ENCODE results near the gene USP6NL. TPM values are rescaled to one million over a fixed set of nuclear protein-coding genes. Genes with fewer than 3 reads are reported as not detected.

Gene USP6NL
- total RNA-seq, 1 donor from 2014 or later: 11.3 TPM

DNA sequence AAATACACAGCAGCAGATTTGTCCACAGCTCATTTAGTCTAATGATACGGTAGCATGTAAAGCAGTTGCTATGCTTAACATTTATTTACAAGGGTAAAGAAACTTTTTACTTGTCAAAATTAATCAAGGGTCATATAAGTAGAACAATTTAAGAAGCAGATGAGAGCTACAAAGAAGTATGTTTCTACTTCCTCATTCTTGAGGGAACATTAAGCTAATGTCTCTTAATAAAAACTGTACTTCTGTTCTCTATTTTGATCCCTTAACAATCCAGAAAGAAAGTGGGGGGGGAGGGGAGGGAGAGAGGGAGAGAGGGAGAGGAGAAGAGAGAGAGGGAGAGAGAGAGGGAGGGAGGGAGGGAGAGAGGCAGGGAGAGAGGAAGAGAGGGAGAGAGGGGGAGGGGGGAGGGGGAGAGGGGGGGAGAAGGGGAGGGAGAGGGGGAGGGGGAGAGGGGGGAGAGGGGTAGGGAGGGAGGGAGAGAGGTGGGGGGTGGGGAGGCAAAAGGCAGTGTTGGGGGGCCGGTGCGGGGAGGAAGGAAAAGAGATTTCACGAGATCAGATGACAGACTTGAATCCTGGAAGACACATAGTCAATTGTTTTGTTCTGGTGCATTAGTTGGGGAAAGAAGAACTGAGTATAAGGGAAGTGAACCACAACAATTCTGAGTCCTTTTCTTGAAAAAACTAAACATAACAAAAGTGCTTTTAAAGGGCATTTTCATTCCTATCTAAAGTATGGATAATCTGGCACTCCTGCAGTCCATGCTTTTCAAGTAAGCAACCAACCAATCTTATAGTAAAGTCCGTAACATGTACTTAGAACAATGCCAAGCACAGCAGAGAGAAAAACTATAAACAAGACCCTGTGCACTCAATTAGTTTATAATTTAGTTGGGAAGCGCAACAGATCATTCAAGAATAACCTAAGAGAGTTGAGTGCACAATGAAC lies 128.0 kb downstream of the USP6NL start:
- no peak for DNase-seq (ENCODE audit: low spot score)

- DNase-seq (ENCODE audit: low spot score): no peak
These were observed 129.1 kb downstream of the USP6NL start for GRCh38 chr10:11482306-11482705.

GRCh38 chr10:11480687-11481086 lies 130.8 kb downstream of the USP6NL start:
- DNase-seq (ENCODE audit: low spot score): no peak

GRCh38 chr10:11479300-11479699 lies 132.2 kb downstream of the USP6NL start:
- DNase-seq (ENCODE audit: low spot score): no peak

GRCh38 chr10:11478807-11479206 lies 132.6 kb downstream of the USP6NL start:
- no peak for DNase-seq (ENCODE audit: low spot score)

DNA sequence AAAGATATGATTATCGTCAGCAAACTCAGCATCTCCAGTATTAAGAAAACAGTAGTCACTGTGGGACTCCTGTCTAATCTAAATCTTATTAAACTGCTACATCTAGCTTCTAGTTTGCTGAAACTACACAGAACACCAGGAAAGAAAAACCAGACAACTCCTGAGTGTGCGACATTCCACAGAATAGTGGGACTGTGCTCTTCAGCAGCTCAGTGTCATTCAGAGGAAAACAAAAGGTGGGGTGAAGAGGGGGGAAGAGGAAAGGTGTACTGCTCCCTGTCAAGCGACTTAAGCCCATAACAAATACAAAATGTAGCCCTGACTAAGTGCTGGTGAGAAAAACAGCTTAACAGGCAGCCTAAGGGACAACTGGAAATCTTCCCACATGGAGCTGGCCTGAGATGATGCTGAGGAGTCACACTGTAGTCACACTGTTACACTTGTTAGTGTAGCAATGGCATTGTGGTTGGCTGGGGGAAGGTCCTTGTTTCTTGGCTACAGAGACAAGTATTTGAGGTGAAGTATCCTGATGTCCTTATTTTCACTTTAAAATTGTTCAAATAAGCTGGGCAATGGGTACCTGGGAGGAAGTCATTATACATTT lies 135.5 kb downstream of the USP6NL start:
- no peak for DNase-seq (ENCODE audit: low spot score)

DNA sequence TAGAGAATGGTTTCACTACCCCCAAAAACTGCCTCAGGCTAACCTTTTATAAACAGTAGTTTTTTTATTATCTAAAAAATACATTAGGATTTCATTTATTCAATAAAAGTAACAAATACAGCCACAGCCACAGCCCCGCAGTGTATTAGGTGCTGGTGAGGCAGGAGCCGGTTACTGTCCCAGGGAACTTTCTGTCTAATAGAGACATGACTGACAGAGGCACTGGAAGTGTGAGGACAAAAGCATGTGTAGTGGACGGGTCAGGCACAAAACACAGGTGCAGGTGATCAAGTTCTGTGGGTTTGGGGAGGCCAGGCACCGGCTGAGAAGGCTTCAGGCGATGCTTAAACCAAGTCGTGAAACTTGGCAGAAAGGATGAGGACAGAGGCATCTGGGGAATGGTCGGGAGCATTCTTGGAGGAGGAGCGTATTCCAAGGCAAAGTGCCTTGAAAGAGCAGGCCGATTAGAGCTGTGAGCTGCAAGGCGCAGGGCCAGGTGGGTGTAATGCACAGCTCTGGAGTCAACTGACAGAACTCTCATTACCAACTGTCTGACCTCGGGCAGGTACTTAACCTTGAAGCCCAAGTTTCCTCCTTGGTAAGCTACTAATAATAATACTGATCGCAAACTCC lies 138.2 kb downstream of the USP6NL start:
- peak; percentile 9 for DNase-seq (ENCODE audit: low spot score)

DNA sequence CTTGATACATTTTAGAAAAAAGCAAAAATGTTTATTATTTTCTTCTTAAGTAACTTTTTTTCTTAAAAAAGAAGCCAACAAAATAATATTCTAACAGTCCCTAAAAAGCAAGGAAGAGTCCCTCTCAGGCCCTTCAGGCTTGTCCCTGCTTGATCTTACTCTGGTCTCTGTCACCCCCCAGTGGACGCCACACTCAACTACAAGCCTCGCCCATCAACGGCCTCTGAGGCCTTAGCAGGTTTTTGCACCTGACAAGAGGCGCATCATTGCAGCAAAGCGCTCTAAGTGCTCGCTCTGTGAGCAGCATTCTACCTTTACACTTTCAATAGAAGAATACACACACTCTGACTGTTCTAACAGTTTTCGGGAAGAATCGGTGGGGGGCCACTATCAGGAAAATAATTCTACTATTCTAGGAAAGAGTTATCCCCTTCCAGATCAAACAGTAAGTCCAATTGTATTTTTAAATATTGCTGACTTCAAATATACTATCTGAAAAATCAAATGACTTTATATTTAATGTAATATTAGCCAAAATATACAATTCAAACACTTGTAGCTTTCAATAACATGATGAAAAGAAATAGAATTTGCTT lies 139.2 kb downstream of the USP6NL start:
- peak; percentile 39 for DNase-seq (ENCODE audit: low spot score)

- no peak for DNase-seq (ENCODE audit: low spot score)
These were observed 141.7 kb downstream of the USP6NL start for GRCh38 chr10:11469575-11470391.

GRCh38 chr10:11468126-11468742 lies 143.2 kb downstream of the USP6NL start:
- DNase-seq (ENCODE audit: low spot score): no peak

DNA sequence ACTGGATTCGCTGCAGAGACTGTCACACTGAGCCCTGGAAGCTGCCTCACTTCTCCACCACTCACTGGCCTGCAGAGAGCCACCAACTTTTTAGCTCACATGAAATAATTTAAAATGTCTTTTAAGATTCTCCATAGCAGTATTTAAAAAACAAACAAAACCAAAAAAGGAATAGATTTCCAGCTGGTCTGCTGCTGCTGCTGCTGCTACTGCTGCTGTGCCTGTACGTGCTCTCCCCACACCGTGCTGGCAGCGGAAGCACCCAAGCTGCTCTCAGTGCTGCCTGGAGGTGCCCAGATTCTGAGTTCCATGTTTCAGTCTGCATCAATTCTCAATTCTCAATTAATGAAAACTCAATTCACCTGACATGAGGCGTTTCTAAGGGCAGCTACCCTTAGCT lies 146.0 kb downstream of the USP6NL start:
- no peak for DNase-seq (ENCODE audit: low spot score)

DNA sequence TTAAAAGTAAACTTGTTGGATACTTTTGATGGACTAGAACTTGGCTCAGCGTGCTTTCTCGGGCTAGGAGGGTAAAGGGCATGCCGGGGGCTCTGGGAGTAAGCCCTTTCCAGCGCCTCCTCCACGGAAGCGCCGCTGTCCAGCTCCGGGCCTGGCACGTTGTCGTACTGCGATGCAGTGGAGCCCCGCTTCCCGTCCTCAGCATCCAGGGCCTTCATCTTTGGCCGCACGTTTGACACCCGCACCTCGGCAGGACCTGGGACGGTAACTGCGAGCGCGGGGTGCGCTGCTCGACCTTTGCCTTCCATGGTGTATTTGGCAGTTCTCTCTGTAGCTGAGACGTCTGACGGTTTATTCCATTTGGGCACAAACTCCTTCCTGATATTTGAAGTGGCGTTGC lies 148.3 kb downstream of the USP6NL start:
- no peak for DNase-seq (ENCODE audit: low spot score)

DNA sequence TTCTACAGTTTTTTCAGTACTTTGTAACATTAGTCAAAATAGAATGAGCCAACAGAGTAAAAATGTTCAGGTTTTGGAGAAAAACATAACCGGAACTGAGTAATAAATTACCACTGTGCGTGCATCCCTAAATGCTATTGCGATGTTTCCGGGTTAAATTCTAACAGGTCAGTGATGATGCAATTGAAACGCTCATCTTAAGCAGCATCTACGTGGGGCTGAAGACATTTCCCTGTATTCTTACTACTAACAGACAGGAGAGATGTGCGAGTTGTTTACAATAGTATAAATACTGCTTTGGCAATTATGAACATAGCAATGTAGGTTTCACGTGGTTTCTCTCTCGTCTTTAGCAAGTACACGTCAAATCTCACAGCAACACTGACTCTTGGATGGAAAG lies 149.4 kb downstream of the USP6NL start:
- DNase-seq (ENCODE audit: low spot score): no peak

GRCh38 chr10:11457336-11457735 lies 154.1 kb downstream of the USP6NL start:
- DNase-seq (ENCODE audit: low spot score): no peak

DNA sequence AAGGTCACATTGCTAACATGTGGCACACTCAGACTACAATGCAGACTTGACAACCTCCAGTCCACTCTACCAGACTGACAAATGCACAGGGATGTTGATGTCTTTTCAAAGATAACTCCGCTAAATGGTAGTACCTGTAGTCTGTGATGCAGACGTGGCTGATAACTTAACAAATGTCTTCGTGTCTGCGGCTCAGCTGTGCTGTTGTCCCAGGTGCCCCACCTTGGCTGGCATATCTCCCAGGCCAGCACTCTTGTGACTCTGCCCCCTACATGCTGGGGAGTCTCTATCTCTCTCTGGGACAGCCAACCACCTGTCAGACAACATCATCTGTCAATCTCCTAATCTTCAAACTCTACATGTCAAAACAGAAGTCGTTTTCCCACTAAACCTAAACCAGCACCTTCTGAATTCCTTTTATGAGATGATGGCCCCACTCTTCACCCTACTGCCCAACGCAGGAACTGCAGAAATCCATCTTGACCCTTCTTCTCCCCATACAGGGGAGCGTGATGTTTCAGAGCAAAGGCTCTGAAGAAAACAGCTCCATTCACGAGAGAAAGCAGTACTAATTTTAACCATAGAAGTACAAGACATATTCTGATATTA lies 156.4 kb downstream of the USP6NL start:
- no peak for DNase-seq (ENCODE audit: low spot score)

- no peak for DNase-seq (ENCODE audit: low spot score)
These were observed 157.3 kb downstream of the USP6NL start for GRCh38 chr10:11454160-11454559.

GRCh38 chr10:11451640-11452260 lies 159.7 kb downstream of the USP6NL start:
- no peak for DNase-seq (ENCODE audit: low spot score)

DNA sequence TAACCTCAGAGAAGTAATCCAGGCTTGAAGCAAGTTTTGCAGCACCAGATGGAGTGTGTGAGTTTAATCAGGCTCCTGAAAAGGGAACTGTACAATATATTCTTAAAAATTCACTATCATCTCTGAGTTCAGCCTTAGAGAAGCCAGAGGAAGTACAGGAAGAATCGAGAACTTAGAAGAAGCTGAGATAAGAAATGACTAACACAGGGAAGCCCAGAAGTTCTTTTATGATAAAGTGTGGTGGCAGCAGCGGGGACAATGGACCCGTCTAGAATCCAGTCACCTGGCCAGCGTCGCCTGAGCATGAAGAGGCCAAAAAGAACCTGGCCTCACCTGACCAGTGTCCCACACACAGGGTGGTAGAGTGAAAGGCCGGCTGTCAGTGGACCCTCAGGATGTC lies 161.0 kb downstream of the USP6NL start:
- DNase-seq (ENCODE audit: low spot score): no peak

- DNase-seq (ENCODE audit: low spot score): no peak
These were observed 161.7 kb downstream of the USP6NL start for GRCh38 chr10:11449761-11450160.
